HG03175 (cell line): ENCODE results near the gene HNRNPLL.
"Not testable (repeated sequence)": the region's sequence is repeated elsewhere in the genome, so short reads cannot be mapped to it uniquely, and the experiment has no call there.

Source experiments
- ATAC-seq: cut with Tn5 transposase; IDR thresholded peaks from one replicate; pipeline ENCODE4 v1.9.1; 2021; ENCODE audit warnings: mild to moderate bottlenecking, moderate library complexity; ENCODE audit not compliant: unreplicated experiment

Gene HNRNPLL

DNA sequence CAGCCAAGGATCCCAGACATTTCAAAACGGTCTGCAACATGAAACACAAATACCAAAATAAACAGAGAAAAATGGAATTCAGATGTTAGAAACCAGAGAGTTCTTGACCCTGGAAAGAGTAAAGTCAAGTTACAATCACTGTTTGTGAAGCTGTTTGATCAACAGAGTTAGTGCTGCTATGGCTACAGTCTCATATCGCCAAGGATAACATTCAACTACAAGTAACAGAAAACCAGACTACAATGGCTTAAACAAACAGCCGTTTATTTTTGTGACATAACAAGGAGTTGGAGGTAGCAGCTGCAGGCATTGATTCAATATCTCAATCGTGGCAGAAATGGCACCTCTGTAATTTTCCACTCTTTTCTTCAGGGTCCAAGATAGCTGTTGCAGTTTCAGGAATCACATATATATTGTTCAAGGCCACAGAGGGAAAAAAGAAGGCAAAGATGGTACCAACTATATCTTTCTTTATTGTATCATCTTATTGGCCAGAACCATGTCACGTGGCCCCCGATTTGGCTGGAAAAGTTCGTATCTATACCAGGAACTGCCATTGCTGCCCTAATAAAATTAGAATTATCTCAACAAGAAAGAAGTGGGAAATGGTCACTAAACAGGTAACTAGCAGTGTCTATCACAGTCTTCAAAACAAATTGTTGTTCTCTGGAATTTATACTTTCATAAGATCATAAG is 17.7 kb upstream of the HNRNPLL start:
- no peak for ATAC-seq

DNA sequence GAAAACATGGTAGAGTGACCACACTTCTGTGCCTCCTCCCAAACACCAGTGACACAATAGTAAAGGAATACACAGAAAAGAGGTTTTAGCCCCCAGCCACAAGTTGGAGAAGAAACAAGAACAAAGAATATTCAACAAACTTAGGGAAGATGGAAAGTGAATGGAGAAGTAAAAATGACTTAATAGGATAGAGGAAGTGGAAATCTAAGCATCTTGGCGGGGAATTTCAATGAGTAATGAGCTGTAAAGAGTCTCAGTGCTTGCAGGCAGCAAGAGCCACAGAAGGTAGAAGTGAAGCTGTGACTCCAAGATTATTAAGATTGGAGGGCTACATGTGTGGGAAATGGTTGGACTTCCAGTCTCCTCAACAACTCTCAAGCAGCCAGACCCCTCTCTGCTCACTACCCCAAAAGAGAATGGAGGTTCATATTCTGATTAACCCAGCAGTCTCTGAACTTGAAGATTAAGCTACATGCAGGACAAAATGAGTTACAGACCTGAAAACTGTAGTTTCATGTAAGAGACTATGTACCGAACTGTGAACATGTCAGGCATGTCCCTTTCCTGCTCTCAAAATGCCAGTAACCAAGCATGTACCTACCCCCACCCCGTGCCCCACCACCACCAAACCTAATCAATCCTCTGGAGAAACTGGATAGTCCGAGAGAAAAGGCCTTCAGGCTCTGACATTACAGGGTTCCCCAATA is 16.9 kb upstream of the HNRNPLL start:
- ATAC-seq, result no peak

DNA sequence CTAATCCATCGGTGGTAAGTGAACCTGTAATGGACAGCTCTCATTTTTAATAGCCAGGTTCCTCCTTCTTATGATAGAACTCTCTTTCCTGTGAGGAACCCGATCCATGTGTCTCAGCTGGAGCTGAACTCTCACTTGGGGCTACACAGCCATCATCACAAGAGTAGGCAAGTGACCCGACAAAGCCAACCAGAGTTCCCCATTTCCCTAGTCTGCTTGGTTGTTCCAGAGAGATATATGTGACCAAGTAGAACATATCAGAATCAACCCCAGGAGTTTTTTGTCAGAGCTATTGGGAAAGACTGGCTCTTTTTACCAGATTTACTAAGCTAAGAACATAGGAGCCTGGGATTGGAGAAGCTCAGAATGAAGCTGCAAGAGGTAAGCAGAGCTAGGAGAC is 14.6 kb upstream of the HNRNPLL start:
- no peak for ATAC-seq

DNA sequence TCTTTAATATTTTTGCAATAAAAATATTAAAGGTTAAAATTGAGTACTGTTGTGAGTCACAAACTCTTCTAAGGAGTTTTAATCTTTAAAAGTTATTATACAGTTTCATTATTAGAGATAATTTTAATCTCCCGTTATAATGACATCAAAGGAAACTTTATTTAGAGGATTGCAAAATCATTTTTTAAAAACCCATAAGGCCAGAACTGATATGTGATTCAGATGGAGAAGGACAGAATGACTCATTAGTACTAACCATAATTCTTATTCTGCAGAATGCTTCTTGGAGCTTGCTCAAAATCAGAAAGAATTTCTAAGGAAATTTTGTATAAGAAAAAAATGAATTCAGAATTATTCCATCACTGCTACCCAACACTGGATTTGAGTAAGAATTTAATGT is 12.5 kb upstream of the HNRNPLL start:
- ATAC-seq, result no peak

DNA sequence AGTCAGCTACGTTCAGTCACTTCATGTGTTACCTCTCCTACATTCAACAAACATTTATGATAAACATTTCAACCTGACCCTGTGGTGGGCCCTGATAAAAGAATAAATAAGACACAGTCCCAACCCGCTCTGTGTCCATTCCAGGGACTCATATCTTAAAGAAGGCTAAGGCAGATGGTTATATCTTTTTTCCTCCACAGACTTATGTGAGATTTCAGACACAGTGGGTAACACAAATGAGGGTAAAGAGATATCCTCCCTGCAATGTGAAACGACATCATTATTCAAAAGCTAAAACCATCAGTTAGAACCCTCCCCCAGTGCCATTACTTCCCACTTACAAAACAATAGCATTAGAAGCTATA is 11.1 kb upstream of the HNRNPLL start:
- ATAC-seq, result no peak

DNA sequence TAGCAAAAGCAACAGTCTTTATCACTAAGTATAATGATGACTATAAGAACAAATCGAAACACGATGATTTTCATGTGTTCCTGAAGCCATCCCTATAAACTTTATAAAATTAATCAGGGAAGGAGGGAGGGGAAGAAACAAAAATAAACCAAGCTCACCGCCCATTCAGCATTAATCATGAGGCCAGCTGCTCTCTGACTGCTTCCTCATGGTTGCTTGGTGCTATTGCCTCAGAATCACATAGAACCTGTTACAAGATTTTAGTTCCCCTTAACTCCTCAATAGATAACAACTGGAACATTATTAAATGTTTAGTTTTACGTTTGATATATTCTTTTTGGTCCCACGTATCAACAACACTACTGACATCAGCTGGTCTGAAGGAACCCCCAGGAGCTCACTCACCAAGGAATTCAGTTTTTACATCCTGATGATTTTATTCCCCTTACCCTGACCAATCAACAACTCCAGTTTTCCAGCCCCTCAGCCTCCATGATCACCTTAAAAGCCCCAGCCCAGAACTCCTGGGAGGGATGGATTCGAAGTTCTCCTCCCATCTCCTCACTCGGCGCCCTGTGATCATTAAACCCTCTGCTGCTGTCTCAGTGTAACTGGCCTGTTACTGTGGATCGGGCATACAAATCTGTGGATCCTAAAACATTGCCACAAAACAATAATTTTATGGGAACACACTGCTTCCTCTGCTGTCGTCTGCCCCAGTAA is 10.6 kb upstream of the HNRNPLL start:
- ATAC-seq, result no peak

DNA sequence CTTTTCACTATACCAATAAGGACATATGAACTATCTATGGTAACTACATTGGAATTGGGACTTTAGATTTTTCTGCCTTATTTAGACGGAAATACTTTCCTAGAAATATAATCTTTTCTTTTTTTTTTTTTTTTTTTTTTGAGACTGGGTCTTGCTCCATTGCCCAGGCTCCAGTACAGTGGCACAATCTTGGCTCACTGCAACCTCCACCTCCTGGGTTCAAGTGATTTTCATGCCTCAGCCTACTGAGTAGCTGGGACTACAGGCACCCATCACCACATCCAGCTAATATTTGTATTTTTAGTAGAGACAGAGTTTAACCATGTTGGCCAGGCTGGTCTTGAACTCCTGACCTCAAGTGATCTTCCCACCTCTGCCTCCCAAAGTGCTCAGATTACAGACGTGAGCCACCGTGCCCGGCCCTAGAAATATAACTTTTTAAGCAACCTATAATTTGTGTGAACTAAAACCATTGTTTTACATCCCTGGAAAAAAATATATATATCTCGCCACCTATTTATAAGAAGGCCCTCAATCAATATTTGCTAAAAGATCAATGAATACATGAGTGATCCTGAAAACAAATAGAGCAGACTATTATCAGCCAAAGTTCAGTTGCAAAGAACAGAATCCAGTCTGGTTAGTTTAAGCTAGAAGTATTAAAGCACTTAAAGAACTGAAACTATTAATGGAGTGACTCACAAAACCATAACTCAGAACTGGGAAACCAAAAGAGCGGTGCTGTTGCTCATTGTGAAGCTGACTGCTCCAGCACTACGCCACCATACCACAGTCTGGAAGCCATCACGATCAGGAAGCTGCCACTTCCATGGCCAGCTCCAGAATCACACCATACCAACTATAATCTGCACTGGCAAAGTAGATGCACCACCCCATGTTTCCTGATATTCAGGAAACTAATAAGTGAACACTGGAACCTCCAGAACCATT is 8.4 kb upstream of the HNRNPLL start:
- peak; percentile 48 for ATAC-seq

DNA sequence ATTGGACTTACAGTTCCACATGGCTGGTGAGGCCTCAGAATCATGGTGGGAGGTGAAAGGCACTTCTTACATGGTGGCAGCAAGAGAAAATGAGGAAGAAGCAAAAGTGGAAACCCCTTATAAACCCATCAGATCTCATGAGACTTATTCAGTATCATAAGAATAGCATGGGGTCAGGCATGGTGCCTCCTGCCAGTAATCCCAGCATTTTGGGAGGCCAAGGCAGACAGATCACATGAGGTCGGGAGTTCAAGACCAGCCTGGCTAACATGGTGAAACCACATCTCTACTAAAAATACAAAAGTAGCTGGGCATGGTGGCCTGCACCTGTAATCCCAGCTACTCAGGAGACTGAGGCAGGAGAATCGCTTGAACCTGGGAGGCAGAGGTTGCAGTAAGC is 6.5 kb upstream of the HNRNPLL start:
- not testable (repeated sequence) for ATAC-seq

DNA sequence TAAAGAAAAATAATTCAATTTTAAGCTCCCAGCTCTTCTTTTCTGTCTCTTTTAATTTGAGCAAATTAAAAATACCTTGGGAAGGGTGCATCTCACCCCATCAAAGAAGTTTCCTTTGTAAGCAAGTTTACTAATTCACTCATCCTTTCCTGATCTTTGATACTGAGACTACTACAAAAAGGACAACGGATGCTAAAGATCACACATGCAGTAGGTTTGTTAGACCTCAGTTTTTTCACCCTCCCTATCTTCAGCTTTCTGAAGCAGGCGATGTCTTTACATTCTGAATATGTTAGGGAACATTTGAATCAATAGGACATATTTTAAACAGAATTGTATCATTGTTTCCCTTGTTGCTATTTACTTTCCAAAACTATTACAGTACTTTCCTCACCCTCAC is 6.0 kb upstream of the HNRNPLL start:
- ATAC-seq, result no peak

DNA sequence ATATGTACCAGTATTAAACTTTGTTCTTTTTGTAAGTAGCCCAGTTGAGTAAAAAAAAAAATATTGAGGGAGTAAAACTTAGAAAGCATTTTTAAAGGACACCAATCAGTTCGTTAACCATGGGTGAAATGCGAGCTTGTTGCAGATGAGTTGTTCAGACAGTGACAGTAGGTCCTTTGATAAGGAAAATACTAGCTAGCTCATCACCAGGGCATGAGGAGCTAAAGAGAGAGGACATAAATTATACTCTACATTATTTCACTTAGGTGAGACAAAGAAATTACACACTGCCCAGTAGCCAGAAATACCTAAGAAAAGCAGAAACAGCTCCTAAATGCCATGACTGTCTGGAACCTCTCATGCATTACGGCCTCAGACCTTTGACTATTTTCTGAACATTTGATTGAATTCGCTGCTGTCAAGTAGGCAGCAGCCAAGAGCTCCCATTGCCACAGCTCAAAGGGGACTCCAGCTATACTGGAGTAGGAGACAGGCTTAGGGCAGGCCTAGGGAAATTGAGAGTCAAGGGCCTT is 2.6 kb upstream of the HNRNPLL start:
- no peak for ATAC-seq

DNA sequence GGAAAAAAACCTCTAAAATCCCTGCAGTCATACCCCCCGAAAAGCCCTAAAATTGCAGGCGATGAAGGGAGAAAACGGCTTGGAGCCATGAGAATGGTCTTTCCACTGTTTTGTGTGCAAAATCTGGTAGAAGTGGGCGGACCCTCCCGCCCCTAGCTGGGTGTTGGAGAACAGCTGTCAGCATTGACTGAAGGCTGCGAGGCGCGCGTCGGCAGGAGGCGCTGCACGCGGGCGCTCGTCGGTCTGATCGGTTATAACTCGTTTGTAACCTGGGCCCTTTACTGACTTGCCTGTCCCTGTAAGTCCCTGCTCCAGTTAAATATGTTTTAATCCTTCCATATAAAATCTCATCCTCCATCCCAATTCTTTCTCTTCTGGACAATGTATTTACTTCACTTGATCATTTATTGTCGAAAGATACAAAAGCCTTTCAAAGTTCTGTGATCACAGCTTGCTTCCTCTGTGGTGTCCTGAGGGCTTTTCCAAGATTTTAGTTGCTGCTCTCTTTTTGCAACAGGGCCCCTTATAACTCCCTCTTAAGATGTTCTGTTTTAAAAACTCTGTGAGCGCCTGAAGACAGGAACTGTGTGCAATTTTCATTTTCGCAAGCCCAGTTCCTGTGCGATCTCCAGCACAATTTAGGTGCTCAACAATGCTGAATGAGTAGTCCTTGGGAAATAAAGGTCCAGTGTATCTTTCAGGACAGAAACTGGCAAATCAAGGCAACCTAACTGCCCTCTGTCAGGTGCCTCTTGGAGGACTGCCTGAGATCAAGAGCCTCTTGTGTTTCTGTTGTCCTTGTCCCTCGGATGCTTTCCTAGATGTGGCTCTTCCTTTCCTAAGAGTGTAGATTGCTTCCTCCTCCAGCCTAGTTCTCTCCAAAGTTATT is 918 bp upstream of the HNRNPLL start:
- peak; percentile 51 for ATAC-seq

DNA sequence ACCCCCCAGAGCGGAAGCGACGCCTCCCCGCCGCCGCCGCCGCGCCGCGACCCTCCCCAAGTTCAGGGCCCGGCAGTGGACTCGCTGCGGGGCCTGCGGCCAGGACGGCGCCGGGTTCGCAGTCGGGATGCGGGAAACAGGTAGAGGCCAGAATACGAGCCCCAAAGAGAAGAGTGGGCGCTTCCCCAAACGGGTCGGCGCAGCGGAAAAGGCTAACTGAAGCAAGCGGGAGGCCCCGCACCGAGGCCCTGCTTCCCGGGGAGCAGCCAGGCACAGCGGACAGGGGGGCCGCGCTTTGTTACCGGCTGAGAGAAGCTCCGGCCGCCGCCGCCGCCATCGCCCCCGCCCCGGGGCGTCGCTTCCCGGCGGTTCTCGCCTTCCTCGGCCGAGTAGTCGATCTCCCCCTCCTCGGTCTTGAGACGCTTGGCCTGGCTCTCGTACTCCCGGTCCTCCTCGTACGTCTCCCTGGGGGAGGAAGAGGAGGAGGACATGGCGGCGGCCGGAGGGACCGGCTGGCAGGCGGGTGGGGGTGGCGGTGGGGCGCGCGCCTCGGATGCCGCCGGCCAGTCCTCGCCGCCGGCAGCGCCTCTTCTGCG is 494 bp downstream of the HNRNPLL start:
- ATAC-seq, result peak; percentile 16

DNA sequence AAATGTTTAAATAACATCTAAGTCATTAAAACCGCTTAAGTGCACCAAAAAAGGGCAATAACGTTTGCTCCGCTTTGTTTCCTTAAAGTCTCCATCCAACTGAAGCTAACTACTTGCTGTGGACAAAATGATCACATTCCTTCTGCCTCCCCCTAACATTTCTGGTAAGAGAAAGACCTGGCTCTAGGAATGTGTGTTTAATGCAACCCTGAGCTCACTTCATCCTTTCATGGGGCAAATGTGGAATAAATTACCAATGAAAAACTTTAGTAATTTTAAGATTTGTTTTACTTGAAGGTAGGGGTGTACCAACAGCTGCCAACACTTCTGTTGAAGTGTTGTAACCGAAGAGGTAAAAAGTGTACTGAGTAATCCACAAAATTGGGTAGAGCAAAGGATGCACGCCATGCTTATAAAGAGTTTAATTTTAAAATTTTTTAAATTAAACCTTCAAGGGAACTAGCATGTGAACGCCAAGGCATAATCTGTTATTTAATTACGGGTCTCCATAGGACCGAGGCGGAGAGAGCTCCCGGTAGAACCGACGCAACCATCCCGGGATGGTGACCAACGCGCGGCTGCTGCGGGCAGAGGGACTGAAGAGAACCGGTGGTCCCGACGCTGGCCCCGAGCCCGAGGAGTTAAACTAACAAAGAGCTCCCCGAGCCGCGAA is 1.1 kb downstream of the HNRNPLL start:
- no peak for ATAC-seq

DNA sequence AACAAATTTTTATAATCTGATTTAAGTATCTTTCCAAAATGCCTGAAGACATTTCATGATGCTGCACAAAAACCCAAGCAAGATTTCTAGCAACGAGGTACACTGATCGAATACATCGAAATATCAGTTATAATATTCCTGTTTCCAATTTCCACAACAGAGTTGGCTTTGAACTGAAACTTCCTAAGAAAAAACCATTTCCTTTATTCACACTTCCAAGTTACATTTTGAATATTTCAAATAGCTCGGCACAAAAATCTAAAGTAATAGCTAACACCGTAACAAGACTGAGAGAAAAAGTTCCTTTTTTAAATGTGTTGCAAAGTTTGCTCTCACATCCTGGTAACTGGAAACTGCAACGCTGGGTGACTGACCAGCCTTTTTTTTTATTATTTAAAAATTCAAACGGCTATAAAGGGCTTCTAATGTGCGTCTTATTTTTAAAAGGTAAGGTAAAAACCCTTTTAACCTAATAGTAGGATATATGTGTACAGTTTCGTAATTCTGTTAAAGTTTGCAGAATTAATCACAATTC is 1.7 kb downstream of the HNRNPLL start:
- ATAC-seq, result no peak

DNA sequence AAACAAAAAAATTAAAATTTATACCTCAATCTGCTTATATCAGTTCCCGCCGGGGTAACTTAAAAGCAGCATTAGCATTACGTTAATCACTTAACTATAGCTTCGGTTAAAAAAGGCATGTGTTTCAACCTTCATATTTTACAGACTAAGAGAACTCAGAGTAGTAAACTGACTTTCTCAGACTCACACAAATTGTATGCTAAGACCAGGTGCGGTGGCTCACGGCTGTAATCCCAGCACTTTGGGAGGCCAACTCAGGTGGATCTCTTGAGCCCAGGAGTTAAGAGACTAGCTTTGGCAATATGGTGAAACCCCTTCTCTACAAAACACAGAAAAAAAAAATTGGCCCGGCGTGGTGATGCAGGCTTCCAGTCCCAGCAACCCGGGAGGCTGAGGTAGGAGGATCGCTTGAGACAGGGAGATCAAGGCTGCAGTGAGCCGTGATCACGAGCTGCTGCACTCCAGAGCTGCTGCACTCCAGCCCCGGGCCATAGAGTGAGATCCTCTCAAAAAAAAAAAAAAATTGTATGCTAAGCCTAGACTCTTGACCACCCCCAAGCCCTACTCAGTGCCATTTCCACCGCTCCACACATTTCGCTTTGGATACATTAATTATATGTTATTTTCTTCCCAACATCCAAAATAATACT is 2.4 kb downstream of the HNRNPLL start:
- no peak for ATAC-seq

DNA sequence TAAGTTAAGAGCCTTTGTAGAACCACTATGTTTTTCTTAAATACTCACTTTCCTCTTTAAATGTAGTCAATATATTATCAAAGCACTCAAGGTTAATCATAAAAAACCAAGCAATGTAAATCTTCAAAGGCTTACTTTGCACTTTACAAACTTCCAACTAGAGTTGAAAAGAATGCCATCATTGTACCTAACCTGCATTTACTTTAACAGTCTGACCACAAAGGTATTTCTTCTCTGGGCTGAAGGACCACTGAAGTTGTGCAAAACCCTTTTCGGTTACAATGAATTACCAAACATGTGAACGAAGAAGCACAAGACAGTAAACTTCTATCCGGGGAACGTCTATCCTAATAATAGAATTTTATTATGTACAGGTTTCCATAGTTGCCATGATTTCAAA is 3.0 kb downstream of the HNRNPLL start:
- ATAC-seq, result no peak

DNA sequence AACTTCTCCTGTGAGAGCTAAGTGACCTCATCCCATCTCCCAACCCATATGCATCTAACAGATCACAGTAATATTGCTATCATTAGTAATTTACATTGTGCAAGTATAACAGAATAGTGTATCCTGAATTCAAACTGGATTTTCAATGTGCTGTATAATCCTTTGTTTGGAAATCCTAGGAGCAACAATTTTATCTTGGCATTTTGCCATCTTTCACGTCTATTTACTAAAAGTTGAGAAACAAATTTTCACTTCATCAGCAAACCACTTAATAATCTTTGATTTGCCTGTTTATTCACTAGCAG is 3.8 kb downstream of the HNRNPLL start:
- no peak for ATAC-seq
